Breast epithelium (tissue), 3 donors: ENCODE results near the gene SRGAP3.

Experiments
- CTCF ChIP-seq, 3 donors: fragments of 450-650 bp; IDR thresholded peaks; one replicate each; pipeline ENCODE4 v1.5.1; 2016 to 2017; ENCODE audit warnings: antibody characterized with exemption in 3 of 3, mild to moderate bottlenecking in 3 of 3, moderate library complexity in 3 of 3
- POLR2AphosphoS5 ChIP-seq, 3 donors: sonication (generic); formaldehyde crosslinking; IDR thresholded peaks; one replicate each; pipeline ENCODE4 v1.6.1; 2017; ENCODE audit warnings: antibody characterized with exemption in 3 of 3

GRCh38 chr3:9077029-9077428 lies 172.4 kb downstream of the SRGAP3 start:
- TF ChIP-seq CTCF (IDR thresholded peaks at IDR 0.05) (no peak), POLR2AphosphoS5 (IDR thresholded peaks at IDR 0.05) (no peak)
